HG03103 (cell line): ENCODE results near the gene ZFR.
"Not testable (repeated sequence)": the region's sequence is repeated elsewhere in the genome, so short reads cannot be mapped to it uniquely, and the experiment has no call there.

Experiments
- ATAC-seq: cut with Tn5 transposase; IDR thresholded peaks from one replicate; pipeline ENCODE4 v1.9.1; 2021; ENCODE audit warnings: low read depth; ENCODE audit not compliant: unreplicated experiment

ZFR gene

GRCh38 chr5:32419791-32420190 is 24.7 kb downstream of the ZFR start:
- no peak for ATAC-seq

- ATAC-seq, result no peak
Measured at GRCh38 chr5:32413466-32414263, 30.9 kb downstream of the ZFR start.

GRCh38 chr5:32410630-32411029 is 33.9 kb downstream of the ZFR start:
- ATAC-seq, result no peak

DNA sequence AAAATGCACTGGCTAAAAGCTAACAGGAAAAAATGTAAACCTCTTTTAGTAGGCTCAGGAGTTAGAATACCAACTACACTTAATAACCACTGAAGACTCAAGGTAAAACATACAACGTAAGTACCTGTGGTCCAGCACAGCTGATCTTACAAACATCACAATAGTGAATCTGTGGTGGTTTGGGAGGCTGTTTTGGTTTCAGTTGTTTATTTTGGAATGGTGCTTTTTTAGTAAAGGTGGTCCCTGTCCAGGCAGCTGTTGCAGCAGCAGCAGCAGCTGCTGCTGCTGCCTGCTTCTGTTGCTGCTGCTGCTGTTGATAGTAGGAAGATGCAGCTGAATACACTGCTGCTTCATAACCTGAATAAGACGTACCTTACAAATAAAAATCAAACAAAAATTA is 37.9 kb downstream of the ZFR start:
- no peak for ATAC-seq

GRCh38 chr5:32405507-32405906 is 39.0 kb downstream of the ZFR start:
- ATAC-seq, result no peak

DNA sequence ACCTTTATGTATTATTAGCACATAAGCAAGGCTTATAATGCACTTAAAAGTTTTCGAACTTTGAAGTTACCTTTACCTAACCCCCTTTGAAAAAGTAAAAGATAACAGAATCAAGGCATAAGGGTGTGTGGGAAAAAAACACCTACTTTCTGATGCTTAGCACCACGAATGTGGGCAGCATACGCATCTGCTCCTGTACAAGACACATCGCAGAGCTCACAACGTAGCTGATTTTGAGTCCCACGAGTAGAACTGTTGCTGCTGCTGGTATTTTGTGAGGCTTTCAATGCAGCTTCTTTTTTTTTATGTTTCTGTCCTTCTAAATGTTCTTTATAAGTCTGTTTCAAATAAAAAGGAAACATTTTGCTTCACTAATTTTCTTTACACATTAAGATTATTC is 40.8 kb downstream of the ZFR start:
- no peak for ATAC-seq

GRCh38 chr5:32400401-32400800 is 44.1 kb downstream of the ZFR start:
- ATAC-seq, result no peak

DNA sequence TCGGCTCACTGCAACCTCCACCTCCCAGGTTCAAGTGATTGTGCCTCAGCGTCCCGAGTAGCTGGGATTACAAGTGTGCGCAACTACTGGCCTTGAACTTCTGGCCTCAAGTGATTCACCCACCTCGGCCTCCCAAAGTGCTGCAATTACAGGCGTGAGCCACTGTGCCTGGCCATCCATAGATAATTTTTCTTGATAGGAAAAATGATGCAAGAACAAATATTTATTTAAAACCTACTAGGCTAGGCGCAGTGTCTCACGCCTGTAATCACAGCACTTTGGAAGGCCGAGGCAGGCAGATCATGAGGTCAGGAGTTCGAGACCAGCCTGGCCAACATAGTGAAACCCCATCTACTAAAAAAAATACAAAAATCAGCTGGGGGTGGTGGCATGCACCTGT is 45.8 kb downstream of the ZFR start:
- not testable (repeated sequence) for ATAC-seq

DNA sequence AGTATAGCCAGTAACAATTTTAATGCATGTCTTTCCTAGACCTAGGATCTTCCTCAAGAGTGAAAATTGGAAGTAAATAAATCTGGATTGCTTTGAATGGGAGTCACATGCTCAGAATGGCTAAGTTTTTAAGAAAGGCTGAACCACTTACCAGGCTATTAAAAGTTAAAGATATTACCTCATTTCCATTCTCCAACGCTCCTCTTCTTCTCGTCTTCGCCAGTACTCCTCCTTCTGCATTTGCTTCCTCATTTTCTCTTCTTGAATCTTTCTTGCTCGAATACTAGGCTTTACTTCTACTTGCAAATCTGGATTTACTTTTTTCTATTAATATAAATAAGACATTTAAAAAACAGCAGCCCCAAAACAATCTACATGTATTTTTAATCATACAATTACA is 49.6 kb downstream of the ZFR start:
- no peak for ATAC-seq

DNA sequence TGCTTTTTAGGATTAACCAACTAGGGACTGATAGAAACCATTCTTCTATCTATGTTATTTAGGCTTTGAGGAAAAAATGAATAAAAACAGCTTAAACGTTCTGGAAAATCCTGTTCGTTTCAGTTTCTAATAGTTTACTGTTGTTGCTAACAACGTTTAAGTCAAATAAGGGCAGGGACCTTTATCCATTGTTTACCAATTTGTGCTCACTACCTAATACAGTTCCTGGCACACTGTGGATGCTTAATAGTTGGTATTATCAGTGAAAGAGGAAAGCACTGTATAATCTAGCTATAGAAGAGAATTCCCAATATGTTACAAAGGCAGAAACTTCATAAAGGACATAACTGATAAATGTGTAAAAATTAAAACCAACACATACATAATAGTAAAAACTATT is 52.5 kb downstream of the ZFR start:
- no peak for ATAC-seq

DNA sequence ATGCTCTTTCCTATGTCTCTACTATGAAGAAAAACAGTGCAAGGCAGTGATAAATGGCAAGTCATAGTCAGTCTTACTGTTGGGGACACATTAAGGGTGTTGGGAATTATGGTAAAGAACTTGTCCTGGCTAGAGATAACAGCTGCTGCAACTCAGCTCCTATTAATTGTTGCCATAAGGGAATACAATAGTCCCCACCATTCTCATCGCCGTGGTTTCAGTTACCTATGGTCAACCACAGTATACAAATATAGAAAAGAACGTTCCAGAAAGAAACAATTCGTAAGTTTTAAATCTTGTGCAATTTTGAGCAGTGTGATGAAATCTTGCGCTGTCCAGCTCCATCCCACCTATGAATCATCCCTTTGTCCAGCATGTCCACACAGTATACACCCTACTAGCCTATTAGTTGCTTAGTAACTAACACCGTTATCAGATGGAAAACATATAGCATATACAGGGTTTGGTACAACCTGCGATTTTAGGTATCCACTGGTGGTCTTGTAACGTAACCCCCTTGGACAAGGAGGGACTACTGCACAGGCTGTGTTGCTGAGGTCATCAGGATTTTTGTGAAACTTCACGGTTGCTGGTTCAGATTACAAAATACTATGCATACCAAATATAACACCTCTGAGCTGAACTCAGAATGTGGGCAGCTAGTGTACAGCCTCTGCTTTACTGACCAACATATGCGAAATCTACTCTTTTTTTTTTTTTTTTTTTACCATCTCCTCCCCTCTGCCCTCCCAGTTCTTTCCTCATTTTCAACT is 53.5 kb downstream of the ZFR start:
- ATAC-seq, result no peak

- no peak for ATAC-seq
Measured at GRCh38 chr5:32388432-32389129, 56.0 kb downstream of the ZFR start.

DNA sequence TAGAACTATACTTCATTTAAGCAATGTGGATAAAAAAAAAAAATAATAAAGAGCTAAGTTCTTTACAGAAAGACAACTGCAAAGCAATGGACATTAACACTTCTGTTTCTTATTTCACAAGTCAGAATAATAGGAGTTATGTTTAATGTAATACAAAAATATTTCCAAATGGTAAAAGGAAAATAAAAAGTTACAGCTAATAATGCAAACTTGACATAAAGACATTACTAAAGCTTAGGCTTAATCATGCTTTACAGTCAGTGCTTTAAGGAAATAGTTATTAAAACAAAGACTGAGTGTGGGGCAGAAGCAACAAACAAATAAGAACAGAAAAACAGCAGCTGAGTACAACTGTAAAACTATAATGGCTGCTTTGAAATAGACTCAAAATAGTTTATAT is 56.7 kb downstream of the ZFR start:
- no peak for ATAC-seq

DNA sequence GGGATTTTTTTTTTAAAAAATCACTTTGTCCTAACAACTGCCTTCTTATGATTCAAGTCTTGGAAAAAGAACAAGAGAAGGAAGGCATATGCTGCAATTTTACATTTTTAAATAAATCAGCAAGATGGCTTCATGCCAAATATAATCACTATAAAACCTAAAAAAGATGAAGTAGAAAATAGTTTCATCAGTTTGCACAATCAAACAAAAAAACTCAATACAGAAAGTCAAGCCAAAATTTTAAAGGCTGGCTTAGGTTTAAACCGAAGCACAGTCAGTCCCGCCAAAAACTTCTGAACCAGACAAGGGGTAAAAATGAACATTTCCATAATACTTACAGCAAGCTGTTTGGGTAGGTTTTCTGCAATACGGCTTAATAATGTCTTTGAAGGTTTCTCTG is 57.3 kb downstream of the ZFR start:
- no peak for ATAC-seq

GRCh38 chr5:32384621-32385020 is 59.9 kb downstream of the ZFR start:
- no peak for ATAC-seq

- no peak for ATAC-seq
Measured at GRCh38 chr5:32383586-32383985, 61.0 kb downstream of the ZFR start.

GRCh38 chr5:32383065-32383464 is 61.5 kb downstream of the ZFR start:
- ATAC-seq, result no peak

GRCh38 chr5:32379421-32379820 is 65.1 kb downstream of the ZFR start:
- ATAC-seq, result no peak

DNA sequence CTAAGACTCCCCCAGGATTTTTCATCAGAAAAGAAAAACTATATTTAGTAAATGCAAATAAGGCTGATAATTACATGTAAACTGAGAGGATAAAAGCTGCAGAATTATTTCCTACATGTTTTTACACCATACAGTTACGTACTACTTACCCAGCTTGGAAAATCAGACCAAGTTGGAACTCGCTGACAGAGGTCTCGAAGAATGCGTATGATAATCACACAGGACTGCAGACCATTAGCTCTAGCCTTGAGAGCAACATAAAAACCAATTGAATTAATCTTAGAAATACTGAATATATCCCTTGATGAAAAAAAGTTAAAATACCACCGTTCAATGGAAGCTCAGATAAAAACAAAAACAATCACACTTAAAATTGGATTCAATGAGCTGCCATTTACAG is 65.6 kb downstream of the ZFR start:
- no peak for ATAC-seq

DNA sequence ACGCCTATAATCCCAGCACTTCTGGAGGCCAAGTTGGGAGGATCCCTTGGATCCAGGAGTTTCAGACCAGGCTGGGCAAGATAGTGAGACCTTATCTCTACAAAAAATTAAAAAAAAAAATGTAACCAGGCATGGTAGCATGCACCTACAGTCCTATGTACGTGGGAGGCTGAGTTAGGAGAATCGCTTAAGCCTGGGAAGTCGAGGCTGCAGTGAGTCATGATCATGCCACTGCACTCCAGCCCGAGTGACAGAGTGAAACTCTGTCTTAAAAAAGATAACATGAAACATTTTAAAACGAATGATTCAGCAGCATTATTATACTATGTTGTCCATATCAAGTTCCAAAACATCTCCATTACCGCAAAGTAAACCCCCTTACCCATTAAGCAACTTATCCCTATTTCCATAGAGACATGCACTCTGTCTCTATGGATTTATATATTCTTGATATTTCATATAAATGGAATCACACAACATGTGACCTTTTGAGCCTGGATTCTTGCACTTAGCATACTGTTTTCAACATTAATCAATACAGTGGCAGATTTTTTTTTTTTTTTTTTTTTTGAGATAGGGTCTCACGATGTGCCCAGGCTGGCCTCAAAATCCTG is 74.9 kb downstream of the ZFR start:
- ATAC-seq, result no peak

- ATAC-seq, result no peak
Measured at GRCh38 chr5:32369032-32369431, 75.5 kb downstream of the ZFR start.
